Breast epithelium (tissue), 4 donors: ENCODE data around the gene IL17F. TPM values are rescaled to one million over a fixed set of nuclear protein-coding genes. Genes with fewer than 3 reads are reported as not detected.

ENCODE experiments used
- DNase-seq, 2 donors: peaks; one replicate each; pipeline ENCODE4 v3.0.0-alpha.2; 2019; ENCODE audit warnings: low spot score in 2 of 2
- H3K27ac ChIP-seq, 2 donors: fragments of 200-600 bp; sonication (generic) in 1 of 2; one replicate each; pipeline ENCODE4 v1.5.1; 2016 to 2019; ENCODE audit warnings: mild to moderate bottlenecking in 1 of 2
- H3K27me3 ChIP-seq, 2 donors: fragments of 200-600 bp; sonication (generic) in 1 of 2; one replicate each; pipeline versions ENCODE4 v1.5.1 to v1.6.0; 2017 to 2019; ENCODE audit warnings: control low read depth in 1 of 2, mild to moderate bottlenecking in 1 of 2
- H3K36me3 ChIP-seq: fragments of 200-600 bp; one replicate; pipeline ENCODE4 v1.5.1; 2019
- H3K4me1 ChIP-seq, 2 donors: fragments of 200-600 bp; sonication (generic); one replicate each; pipeline ENCODE4 v1.5.1; 2016 to 2019; ENCODE audit warnings: control low read depth in 1 of 2
- H3K4me3 ChIP-seq, 3 donors: fragments of 200-600 bp; sonication (generic); 1 replicate in 2 of 3; 2 replicates in 1 of 3; pipeline ENCODE4 v1.5.1; 2016 to 2019; ENCODE audit warnings: mild to moderate bottlenecking in 3 of 3, moderate library complexity in 2 of 3
- H3K9me3 ChIP-seq, 2 donors: fragments of 200-600 bp; sonication (generic) in 1 of 2; one replicate each; pipeline ENCODE4 v1.5.1; 2016 to 2019; ENCODE audit warnings: control low read depth in 1 of 2
- POLR2A ChIP-seq: fragments of 450-650 bp; IDR thresholded peaks from one replicate; pipeline ENCODE4 v1.6.1; 2016; ENCODE audit warnings: antibody characterized with exemption, mild to moderate bottlenecking, moderate library complexity
- POLR2AphosphoS5 ChIP-seq, 3 donors: sonication (generic); formaldehyde crosslinking; IDR thresholded peaks; one replicate each; pipeline ENCODE4 v1.6.1; 2017; ENCODE audit warnings: antibody characterized with exemption in 3 of 3
- intact Hi-C: fragments of 100-400 bp; cut with DNase I; formaldehyde crosslinking; loops from one replicate; pipeline ENCODE4 v1.15.1; 2023; ENCODE audit warnings: low total_unique reads
- total RNA-seq, 3 donors: library from RNA; depleted of rRNA; stranded (reverse); fragments of >200 nt; gene quantifications; one replicate each; pipeline ENCODE4 v1.1.0, GENCODE V29; 2016
- TF ChIP-seq, protein P1 (sequence below), 3 donors: fragments of 450-650 bp; IDR thresholded peaks; one replicate each; pipeline ENCODE4 v1.5.1; 2016 to 2017; ENCODE audit warnings: antibody characterized with exemption in 3 of 3, mild to moderate bottlenecking in 3 of 3, moderate library complexity in 3 of 3

IL17F gene
- total RNA-seq, 3 donors from 2014 or later: not detected

DNA sequence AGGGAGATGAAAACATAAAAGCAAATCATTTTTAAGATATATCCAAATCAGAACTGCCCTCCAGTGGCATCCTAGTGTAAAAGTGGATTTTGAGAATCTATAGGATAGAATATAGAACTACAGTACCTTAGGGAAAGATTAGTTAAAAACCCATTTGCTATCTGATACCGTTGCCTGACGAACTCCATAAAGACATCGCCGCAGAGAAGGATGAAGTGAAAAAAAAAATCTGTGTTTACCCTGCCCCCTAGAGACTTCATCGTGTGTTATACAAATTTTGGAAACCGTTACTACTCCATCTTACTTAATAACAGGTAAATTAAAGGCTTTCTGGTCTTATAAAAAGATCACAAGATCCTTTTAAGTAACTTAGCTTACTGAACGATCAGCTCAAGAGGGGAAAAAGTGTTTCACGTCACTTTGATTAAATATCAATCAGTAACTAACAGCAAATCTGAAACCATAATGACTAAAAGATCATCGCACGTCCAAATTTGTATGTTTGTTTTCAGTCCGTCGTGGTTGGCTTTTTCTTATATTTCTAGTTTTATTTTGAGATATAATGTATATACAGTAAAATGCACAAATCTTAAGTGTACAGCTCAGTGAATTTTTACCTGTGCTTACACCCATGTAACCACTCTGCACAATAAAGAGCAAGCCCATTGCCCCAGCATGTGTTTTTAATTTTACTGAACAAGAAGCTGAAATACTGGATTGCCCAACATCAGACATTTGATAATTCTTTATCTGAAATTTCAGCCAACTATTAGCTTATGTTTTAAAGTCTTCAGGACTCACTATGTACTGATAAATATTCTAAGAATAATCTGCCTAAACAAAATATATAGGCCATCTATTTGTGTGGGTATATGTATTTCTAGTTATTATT is 41.1 kb upstream of the IL17F start:
- peaks cover 0 to 9% of the 10 kb centered on the region in 2 donors for H3K4me1 ChIP-seq
- H3K4me3 ChIP-seq: peak overlapping the region; percentile 77 to 91 (median 91)
- H3K36me3 ChIP-seq: no peaks in the 10 kb centered on the region
- intact Hi-C loops: no loop called here
- TF ChIP-seq, protein P1, sequence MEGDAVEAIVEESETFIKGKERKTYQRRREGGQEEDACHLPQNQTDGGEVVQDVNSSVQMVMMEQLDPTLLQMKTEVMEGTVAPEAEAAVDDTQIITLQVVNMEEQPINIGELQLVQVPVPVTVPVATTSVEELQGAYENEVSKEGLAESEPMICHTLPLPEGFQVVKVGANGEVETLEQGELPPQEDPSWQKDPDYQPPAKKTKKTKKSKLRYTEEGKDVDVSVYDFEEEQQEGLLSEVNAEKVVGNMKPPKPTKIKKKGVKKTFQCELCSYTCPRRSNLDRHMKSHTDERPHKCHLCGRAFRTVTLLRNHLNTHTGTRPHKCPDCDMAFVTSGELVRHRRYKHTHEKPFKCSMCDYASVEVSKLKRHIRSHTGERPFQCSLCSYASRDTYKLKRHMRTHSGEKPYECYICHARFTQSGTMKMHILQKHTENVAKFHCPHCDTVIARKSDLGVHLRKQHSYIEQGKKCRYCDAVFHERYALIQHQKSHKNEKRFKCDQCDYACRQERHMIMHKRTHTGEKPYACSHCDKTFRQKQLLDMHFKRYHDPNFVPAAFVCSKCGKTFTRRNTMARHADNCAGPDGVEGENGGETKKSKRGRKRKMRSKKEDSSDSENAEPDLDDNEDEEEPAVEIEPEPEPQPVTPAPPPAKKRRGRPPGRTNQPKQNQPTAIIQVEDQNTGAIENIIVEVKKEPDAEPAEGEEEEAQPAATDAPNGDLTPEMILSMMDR (IDR thresholded peaks at IDR 0.05): no peak
- TF ChIP-seq POLR2AphosphoS5 (IDR thresholded peaks at IDR 0.05) (no peak), POLR2A (no peak)
- no peaks in the 10 kb centered on the region for H3K27me3 ChIP-seq
- peak overlapping the region; percentile 36 to 60 for H3K27ac ChIP-seq
- H3K9me3 ChIP-seq: no peaks in the 10 kb centered on the region
- no peak for DNase-seq

DNA sequence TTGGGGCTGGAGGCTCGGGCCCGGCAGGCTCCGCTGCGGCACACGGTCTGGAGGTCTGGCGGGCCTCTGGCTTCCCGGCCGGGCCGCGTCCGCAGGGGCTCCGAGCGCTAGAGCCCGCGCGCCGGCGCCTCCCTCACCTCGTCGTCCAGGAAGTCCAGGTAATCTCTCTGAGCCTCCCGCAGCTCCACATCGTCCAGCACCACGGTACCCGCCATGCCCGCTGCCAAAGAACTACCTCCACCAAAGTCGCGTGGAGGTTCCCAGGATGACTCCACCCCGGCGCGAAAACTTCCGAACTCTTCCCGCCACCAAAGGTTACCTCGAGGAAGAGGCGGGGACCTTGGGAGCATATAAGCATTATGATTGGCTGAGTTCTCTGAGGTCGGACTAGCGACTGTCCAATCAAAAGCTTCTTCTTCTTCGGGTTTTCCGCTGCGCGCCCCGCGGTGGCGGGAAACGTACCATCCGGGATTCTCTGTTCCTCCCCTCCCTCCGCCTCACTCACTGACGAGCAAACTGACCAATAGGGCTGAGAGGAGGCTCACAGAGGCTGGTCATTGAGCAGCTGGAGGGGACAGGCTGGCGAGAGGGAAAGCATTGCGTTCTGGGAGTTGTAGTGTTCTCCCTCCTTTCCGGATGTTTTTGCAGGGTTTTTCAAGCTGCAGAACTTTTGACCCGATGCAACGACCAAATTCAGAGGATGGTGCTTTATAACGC is 40.3 kb upstream of the IL17F start, which contains the start of gene MCM3:
TSS of gene MCM3 (minus strand) at position 283 of the 717 bp plus-strand sequence. CDS start at position 215, 68 bp downstream.
- Histone ChIP-seq H3K36me3 (no peaks in the 10 kb centered on the region), H3K4me1 (peaks cover 0 to 9% of the 10 kb centered on the region in 2 donors), H3K9me3 (no peaks in the 10 kb centered on the region), H3K27ac (peak within 1 kb of the TSS; percentile 60 to 85), H3K4me3 (peak within 1 kb of the TSS; percentile 77 to 91 (median 91)), H3K27me3 (no peaks in the 10 kb centered on the region)
- peak; percentile 96 to 98 for DNase-seq
- intact Hi-C loops: no loop called here
- TF ChIP-seq POLR2A (no peak), POLR2AphosphoS5 (IDR thresholded peaks at IDR 0.05) (peak; percentile 46 to 70 (median 70))
- TF ChIP-seq, protein P1 (IDR thresholded peaks at IDR 0.05): peak in 2 of 3 donors; percentile 8 to 36

DNA sequence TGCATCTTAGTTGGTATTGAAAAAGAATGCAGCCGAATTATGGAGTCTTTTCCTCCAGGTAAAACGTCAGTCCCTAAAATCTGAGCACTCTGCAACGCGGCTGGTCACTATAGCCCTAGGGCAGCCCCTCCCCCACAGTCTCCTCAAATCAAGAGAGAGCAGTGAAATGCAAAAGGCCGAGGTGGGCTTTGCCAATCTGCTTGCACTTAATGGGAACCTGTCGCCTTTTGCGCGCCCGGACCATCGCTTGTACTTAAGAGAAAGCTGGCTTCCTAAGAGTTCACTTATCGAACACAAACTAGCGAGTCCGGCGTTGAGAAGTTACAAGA is 39.8 kb upstream of the IL17F start:
- Histone ChIP-seq H3K36me3 (no peaks in the 10 kb centered on the region), H3K4me1 (peaks cover 0 to 9% of the 10 kb centered on the region in 2 donors), H3K27me3 (no peaks in the 10 kb centered on the region), H3K4me3 (peak overlapping the region; percentile 77 to 91 (median 91)), H3K9me3 (no peaks in the 10 kb centered on the region), H3K27ac (peak overlapping the region; percentile 60 to 85)
- TF ChIP-seq POLR2AphosphoS5 (IDR thresholded peaks at IDR 0.05) (no peak), POLR2A (no peak)
- TF ChIP-seq, protein P1 (IDR thresholded peaks at IDR 0.05): no peak
- intact Hi-C loops: no loop called here
- DNase-seq: peak in 1 of 2 donors; percentile 26

DNA sequence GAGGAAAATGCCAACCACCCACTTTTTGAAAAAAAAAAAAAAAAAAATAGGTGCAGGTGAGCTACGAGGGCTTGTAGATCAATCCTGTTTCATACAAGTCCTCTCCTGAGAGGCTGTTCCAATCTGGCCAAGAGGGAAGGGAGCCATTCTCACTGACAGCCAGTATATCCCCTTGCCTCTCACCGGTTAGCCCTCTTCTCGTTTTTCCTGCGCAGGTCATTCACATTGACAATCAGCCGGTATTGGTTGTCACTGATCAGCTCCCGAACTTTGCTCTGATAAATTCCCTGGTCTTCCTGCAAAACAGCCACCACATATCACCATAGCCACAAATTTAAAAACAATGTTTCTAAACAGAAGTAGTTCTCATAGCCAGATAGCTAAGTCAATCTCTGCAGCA is 38.8 kb upstream of the IL17F start:
- H3K4me3 ChIP-seq: no peak overlapping the region
- intact Hi-C loops: no loop called here
- no peak for DNase-seq

More for the DNA sequence above, 38.8 kb upstream of the IL17F start:
- TF ChIP-seq POLR2A: no peak
- TF ChIP-seq POLR2AphosphoS5 (IDR thresholded peaks at IDR 0.05): no peak
- TF ChIP-seq, protein P1 (IDR thresholded peaks at IDR 0.05): no peak
- Histone ChIP-seq H3K4me1 (peaks cover 0 to 9% of the 10 kb centered on the region in 2 donors), H3K36me3 (no peaks in the 10 kb centered on the region), H3K9me3 (no peaks in the 10 kb centered on the region), H3K27me3 (no peaks in the 10 kb centered on the region), H3K27ac (no peak overlapping the region)
